ENCODE results near the gene ARHGAP20. TPM values are rescaled to one million over a fixed set of nuclear protein-coding genes. Genes with fewer than 3 reads are reported as not detected.

Gene ARHGAP20
- total RNA-seq (2012; rRNA removed), result 2.5 and 2.8 TPM in 2 replicates
- polyA plus RNA-seq (2012; rRNA removed), result 1.2 and 1.4 TPM in 2 replicates
- 0.36 TPM in 2 replicates for polyA plus RNA-seq (2012; cell fraction: cytosol; rRNA removed)
- 0.82 and 6.0 TPM in 2 replicates for polyA plus RNA-seq (2012; cell fraction: nucleus; rRNA removed; ENCODE audit: low replicate concordance)
- Bru-seq, nascent RNA, result percentile 86 among the genes with signal in this experiment
- percentile 48 among the genes with signal in this experiment for BruChase-seq, experiment 1, labeled RNA remaining after a 6-hour chase
- BruChase-seq, experiment 2, labeled RNA remaining after a 2-hour chase, result percentile 59 among the genes with signal in this experiment
- long read RNA-seq, partial matches to known transcripts, result 1 of 11 reads
- long read RNA-seq, other reads (novel, unspliced or antisense), result 10 of 11 reads

DNA sequence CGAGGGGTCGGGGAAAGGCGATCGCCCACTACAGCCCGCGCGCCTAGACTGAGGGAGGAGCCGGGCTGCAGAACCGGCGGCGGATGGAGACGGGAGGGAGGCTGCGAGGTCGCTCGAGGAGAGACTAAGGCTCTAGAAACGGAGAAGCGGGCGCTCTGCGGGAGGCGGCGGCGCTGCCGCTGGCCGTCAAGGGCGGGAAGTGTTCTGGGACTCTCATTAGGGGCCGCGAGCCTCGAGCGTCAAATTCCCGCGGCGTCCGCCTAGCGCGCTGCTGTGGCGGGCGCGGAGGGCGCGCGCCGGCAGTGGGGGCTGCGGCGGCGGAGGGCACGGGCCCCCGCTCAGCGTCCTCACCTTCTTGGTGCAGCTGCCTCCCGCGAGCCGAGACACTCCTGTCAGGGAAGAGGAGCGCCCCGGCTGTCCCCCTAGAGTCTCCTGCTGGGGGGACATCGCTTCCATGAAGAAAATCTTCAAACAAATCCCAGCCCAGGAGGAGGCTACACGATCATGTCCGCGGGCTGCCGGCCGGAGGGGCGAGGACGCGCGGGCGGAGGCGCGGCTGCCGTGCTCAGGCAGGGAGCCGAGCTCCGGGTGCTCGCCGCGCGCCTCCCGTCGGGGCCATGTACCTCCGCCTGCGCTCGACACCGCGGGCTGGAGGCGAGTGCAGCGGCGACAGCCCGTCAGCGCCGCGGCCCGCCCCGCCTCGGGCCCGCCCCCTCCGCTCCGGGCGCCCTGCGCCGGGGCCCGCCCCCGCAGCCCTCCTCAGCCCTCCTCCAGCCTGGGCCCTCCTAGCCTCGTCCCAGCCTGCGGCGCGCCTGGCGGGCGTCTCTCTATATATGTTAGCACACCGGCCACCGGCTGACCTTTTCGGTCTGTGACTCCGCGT is at the start of gene ARHGAP20:
TSS of gene ARHGAP20 (minus strand) at position 662 of the 883 bp plus-strand sequence. CDS start at position 456, 206 bp downstream.
- Histone ChIP-seq H3K9me1 (ENCODE audit: insufficient read depth, low read length) (no peaks in the 10 kb centered on the region; the same call in 1 of the 2 replicates), H4K20me1 (ENCODE audit: insufficient read depth, low read length) (peaks cover 4% of the 10 kb centered on the region; the same call in 1 of the 2 replicates), H2AFZ (replicated peaks; ENCODE audit: low read length, poor library complexity) (peak within 1 kb of the TSS; percentile 94), H3K4me3 (ENCODE audit: insufficient read depth, low read depth, low read length) (peak within 1 kb of the TSS; percentile 69), H3K9me3 (ENCODE audit: control insufficient read depth, insufficient read depth, low read length) (no peaks in the 10 kb centered on the region), H3K14ac (replicated peaks; ENCODE audit: low read depth, low read length) (0 out of 2 replicates have a peak within 1 kb of the TSS, but pooled peaks have one; percentile 6), H3K27ac (ENCODE audit: insufficient read depth, low read length) (peak within 1 kb of the TSS; percentile 81), H4K8ac (ENCODE audit: low read depth in 2 of 2, low read length in 2 of 2) (peak within 1 kb of the TSS in 1 of 2 experiments; percentile 44; a peak in 2 of 4 replicates), H3K4me2 (ENCODE audit: low read depth, low read length) (peak within 1 kb of the TSS; percentile 97), H3K36me3 (ENCODE audit: control insufficient read depth, insufficient read depth, low read length) (no peaks in the 10 kb centered on the region), H4K91ac (ENCODE audit: insufficient read depth, low read depth, low read length) (peak within 1 kb of the TSS; percentile 35; the same call in 1 of the 2 replicates), H3K18ac (ENCODE audit: low read depth, low read length) (peak within 1 kb of the TSS; percentile 40), H3K9ac (ENCODE audit: low read depth, low read length) (peak within 1 kb of the TSS; percentile 76), H2BK20ac (ENCODE audit: low read depth, low read length) (peak within 1 kb of the TSS; percentile 18), H3K4ac (ENCODE audit: low read depth, low read length) (peak within 1 kb of the TSS; percentile 39), H2BK15ac (ENCODE audit: low read depth, low read length) (peak within 1 kb of the TSS; percentile 59; the same call in 1 of the 3 replicates), H3K4me1 (ENCODE audit: control insufficient read depth, insufficient read depth, low read length) (peaks cover 6% of the 10 kb centered on the region), H2BK120ac (ENCODE audit: low read depth, low read length) (peak within 1 kb of the TSS; percentile 63), H3K79me1 (ENCODE audit: low read depth in 1 of 2, low read length in 2 of 2) (peaks cover 11 to 24% of the 10 kb centered on the region in 2 experiments), H2BK5ac (ENCODE audit: low read depth, low read length, poor library complexity, severe bottlenecking) (peak within 1 kb of the TSS; percentile 70), H4K5ac (ENCODE audit: low read depth, low read length) (peak within 1 kb of the TSS; percentile 46; the same call in 1 of the 2 replicates), H3K27me3 (ENCODE audit: control insufficient read depth, insufficient read depth, low read length) (no peaks in the 10 kb centered on the region), H2AK9ac (replicated peaks; ENCODE audit: low read depth, low read length, poor library complexity) (peak within 1 kb of the TSS; percentile 32), H3K23ac (ENCODE audit: low read depth, low read length) (peak within 1 kb of the TSS; percentile 20), H2AK5ac (ENCODE audit: low read depth, low read length) (peak within 1 kb of the TSS; percentile 3; the same call in 1 of the 2 replicates), H3K56ac (ENCODE audit: extremely low read depth, insufficient read depth, low read length) (peak within 1 kb of the TSS; percentile 57)
- BruUV-seq (replicated peaks), result no TSS peak
- DNase-seq (peak; percentile 71), ATAC-seq (ENCODE audit: low read depth) (peak; percentile 91)
- 1% methylated on average over 41 of the region's 109 CpGs; no CpG with 5 or more reads in 1 of the 2 experiments for WGBS, 2 experiments (ENCODE audit: extremely low coverage in 2 of 2, insufficient read length in 1 of 2)
- peak; percentile 10; the same call in 1 of the 2 replicates for TF ChIP-seq RAD21 (IDR thresholded peaks at IDR 0.05; ENCODE audit: low read length)
- TF ChIP-seq MAZ (IDR thresholded peaks at IDR 0.05; ENCODE audit: borderline replicate concordance, low read depth, low read length), result peak; percentile 15; the same call in 1 of the 2 replicates
- 0 out of 2 replicates have a peak, but pooled peaks have one; percentile 13 for TF ChIP-seq MXI1 (IDR thresholded peaks at IDR 0.05; ENCODE audit: borderline replicate concordance, low read depth, low read length)
- TF ChIP-seq USF2 (IDR thresholded peaks at IDR 0.05; ENCODE audit: low read depth, low read length), result no peak
- no peak for TF ChIP-seq RFX5 (IDR thresholded peaks at IDR 0.05; ENCODE audit: low read depth, low read length)
- no peak for TF ChIP-seq SMC3 (IDR thresholded peaks at IDR 0.05; ENCODE audit: low read depth, low read length)
- in situ Hi-C loops (cut with MboI; ENCODE audit: low sequenced_read_pairs), result loop anchor here (5.0 to 25.0 kb wide), 2 partner anchors 250 to 520 kb away; no protein-coding TSS in a partner anchor
- ChIA-PET CTCF (interaction anchor here (1.2 to 1.5 kb wide), 2 partner anchors 518 to 520 kb away, joined by 4 read pairs; no protein-coding TSS in a partner anchor), POLR2A (ENCODE audit: unreplicated experiment) (no interaction called here)
- dilution Hi-C loops (cut with HindIII; ENCODE audit: low sequenced_read_pairs, unreplicated experiment), result no loop called here
- intact Hi-C loops (cut with micrococcal nuclease), result loop anchor here (1.0 to 10.0 kb wide), 7 partner anchors 143 to 569 kb away; no protein-coding TSS in a partner anchor
